ENCODE measurements around the gene SEPTIN11.

SEPTIN11 gene

DNA sequence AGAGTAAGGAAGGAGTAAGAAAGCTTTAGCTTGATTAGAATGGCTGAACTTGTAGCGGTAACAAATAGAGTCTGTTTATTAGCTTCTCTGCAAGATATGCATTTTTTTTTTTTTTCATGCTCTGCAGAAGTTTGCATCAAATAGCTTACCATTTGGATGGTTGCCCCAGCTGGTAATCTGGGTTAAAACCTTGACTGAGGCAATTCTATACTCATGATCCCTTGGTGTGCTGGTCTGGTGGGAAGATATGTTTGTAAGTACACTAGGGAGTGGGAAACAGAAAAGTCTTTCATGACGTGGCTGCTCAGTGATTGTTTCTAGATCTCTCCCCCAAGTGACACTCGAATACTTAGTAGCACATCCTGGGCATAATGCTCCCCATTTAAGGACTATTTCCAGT lies 32.1 kb downstream of the SEPTIN11 start:
- no peak for DNase-seq

GRCh38 chr4:76982638-76983584 lies 33.4 kb downstream of the SEPTIN11 start:
- DNase-seq = no peak

DNA sequence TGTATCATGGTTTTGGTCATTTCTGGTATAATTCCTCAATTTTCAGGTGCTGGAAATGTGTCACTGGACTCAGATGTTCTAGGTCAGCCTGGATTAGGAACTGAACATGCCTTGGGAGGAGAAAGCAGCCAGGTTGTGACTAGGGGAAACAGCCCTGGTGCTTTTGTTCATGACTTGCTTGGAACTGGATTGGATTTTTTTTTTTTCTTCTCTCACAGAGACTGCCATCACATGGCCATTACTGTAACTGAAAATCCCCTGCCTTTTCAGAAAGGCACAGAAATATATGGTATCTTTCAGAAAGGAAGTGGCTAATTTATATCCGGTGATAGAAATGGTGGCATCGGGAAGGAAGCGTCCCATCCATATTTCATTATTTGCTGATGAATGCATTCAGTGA lies 34.6 kb downstream of the SEPTIN11 start:
- DNase-seq = no peak

DNA sequence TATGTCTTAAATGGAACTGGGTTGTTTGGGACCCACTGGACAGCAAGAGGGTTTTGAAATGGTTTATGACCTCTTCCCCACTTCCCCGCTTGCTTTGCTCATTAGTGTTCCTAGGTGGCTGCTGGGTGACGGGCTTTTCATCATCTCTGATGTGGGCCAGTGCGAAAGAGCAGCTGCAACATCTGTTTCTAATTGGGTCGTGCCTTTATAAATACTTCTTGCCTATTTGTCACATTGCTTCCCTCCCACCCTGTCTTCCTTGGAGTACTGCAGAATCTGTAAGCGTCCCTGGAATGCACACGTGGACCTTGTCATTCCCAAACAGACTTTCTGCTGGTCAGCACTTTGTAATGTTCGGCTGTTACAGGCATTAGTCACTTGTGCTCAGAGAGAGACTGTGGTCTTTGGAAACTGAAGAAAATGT lies 35.2 kb downstream of the SEPTIN11 start:
- DNase-seq = no peak

- no peak for DNase-seq
These were observed 37.6 kb downstream of the SEPTIN11 start for GRCh38 chr4:76987153-76987591.

DNA sequence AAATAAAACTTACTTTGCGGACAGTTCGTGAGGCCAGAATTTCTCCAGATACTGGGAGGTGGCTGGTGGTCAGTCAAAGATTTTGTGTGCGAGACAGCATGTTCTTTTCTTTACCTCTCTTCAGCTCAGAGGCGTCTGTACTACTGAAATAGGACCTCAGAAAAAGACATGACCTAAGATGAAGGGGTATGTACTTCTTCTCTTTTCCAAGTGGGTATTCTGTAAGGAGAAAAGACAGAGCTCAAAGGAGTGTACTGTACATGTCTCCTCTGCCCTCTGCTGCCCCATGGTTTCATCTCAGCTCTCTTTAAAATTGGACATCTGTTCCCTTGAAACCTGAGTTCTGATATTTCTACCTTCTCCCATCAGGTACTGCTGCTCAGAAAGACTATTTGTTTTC lies 38.1 kb downstream of the SEPTIN11 start:
- DNase-seq = no peak

GRCh38 chr4:76989391-76990061 lies 40.0 kb downstream of the SEPTIN11 start:
- no peak for DNase-seq

GRCh38 chr4:76990288-76991080 lies 40.9 kb downstream of the SEPTIN11 start:
- DNase-seq = no peak

DNA sequence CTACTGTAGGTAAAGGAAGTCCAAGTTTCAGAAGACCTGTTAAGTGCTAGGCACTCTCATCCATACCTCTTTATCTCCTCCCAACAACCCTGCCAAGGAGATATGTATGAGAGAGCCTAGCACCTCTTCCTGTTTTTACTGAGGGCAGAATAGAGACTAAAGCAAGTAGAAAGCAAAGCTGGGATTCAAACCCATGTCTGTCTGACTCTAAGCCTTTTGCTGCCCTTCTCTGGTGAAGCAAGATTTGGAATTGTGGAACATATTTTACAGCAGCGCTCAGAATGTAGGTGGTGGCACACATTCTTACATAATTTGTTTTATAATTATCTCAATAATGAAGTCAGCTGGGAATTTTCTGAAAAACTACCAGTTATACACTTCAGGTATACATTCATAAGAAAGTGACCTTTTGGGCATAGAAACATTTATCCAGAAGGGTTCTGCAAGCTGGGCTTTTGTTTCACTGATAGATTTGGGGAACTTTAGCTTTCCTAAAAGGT lies 41.7 kb downstream of the SEPTIN11 start:
- DNase-seq = no peak

DNA sequence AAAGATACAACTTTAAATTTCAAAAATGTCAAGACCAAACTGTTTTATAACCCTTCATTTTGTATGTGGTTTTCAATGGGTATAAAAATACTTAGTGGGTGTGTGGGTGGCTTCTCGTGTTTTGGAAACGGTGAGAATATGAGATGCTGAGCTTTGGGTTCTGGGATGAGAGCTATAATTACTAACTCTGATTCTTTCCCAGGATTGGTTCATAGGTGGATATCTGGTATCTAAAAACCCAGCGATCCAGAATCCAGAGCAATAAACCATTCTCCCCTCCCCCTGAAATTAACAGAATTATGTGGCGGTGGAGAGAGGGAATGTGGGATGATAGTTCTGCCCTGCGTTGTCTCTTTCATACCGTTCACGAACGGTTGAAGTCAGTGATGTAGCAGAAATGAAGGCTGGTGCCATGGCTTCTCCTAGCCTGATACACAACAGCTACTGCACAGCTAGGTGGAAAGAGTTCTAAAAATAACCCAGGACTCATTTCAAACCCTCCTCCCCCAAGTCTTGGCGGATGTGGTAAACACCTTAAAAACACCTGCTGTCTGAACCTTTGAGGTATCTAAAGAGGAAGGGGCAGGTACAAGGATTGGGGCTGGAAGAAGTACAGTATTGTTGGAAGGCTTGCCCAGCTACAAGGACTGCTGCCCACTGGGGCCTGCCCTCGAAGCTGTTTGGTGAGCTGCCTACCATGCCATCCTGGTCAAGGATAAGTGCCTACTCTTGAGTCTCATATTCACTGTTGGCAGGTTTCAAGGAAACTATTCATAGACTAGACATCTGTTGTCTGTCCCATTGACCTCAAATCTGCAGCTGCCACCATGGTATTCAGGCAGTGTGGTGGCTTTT lies 44.5 kb downstream of the SEPTIN11 start:
- DNase-seq = peak; percentile 14

GRCh38 chr4:76995776-76996175 lies 46.2 kb downstream of the SEPTIN11 start:
- no peak for DNase-seq

GRCh38 chr4:76996445-76996844 lies 46.9 kb downstream of the SEPTIN11 start:
- DNase-seq = no peak

DNA sequence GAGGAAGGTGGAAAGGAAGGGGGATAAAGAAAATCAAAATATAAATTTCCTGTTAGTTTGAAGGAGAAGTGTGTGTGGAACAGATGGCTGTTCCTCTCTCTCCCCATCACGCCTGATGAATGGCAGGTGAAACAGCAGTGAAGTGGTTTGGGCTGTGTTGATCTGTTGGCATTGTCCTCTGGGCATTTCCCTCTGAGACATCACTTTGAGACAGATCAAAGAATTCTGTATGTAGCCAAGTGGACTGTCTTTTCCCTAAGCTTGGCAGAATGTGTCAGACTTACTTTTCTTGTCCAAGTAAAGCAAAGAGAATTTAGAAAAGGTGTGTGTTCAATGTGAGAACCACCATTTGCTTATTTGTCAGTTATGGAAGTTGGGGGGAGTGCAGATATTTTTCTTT lies 47.5 kb downstream of the SEPTIN11 start:
- no peak for DNase-seq

GRCh38 chr4:76997532-76997931 lies 48.0 kb downstream of the SEPTIN11 start:
- DNase-seq = no peak

DNA sequence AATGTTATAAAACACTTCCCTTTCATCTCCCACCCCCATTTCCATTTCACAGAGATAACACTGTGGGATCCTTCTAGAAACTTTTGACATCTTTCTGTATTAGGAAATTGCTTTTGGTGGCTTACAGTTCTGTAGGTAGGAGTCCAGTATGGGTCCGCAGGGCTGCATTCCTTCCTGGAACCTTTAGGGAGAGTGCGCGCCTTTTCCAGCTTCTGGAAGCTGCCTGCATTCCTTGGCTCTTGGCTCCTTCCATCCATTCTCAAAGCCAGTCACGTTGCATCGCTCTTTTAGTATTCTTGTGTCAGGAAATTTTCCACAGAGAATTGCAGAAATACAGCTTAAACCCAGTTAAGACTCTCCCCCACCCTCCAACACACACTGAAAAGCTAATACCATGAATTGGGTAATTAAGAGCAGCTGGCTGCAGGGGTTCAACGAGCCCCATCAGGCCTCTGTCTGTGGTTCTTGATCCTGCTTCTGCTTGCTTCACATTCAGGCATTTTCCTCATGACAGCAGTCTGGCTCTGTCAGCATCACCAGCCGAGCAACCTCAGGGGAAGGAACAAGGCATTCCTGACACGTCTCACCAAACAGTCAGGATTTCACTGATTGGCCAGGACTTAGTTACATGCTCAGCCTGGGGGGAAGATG lies 48.8 kb downstream of the SEPTIN11 start:
- no peak for DNase-seq

All from NCI-H1436 treated with DMSO at 0.1 percent for 48 hours (cell line).